Middle frontal gyrus (tissue), 1 donor: Measurements from ENCODE around the gene CDH8.

Experiments used
- DNase-seq: peaks from one replicate; pipeline ENCODE4 v3.0.0-alpha.2; 2015; ENCODE audit warnings: low spot score; ENCODE audit errors: extremely low spot score

Gene CDH8

DNA sequence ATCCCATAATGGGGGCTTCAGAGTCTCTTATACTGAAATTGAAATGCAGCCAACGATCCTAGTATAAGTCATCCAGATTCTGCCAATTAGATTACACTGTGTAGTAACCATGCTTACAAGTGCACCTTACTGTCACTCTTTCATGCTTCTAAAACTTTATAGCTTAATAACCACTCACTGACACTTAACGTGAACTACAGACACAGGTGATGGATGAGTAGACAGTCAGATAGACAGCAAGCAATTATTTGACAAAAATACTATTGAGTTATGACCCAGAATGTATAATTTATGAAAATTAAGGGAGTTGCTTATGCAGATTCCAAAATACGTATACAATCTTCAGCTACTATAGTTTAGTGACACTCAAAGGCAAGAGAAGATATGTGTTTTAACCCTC lies 6.3 kb downstream of the CDH8 start:
- DNase-seq = no peak

DNA sequence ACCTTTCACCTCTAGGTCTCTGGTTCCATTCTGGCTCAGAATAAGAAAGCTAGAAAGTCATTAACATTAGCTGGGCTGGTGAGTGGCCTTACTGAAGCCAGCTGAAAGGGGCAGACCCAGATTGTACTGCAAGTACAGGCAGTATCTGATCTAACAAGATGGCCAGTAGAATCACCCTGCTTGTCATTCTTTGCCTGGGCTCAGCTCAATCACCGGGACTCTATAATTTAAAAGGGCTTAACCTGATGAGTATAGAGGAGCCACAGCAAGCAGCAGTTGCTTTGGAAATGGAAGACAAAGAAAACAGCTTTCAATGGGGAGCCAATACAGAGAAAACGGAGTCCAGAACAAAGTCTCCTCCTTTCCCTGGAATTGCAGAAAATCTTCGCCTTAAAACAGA lies 13.6 kb downstream of the CDH8 start:
- DNase-seq = no peak

DNA sequence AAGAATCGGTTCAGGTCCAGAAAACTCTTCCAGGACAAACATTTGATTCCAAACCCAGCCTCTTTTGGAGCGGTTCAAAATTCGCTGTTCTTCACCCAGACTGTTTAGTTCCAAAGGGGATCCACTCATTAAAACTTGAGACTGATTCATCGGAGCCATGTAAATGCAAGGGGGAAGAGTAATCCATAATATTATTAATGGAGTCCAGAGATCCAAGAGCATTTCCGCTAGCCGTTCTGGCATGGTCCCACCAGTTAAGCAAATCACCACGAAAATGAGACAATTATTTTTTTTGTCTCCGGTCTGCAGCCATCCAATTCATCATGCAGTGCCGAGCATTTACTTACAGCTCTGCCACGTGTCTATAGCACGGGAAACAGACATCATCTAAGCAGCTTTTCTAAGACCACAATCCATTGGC lies 15.1 kb downstream of the CDH8 start:
- DNase-seq = no peak

DNA sequence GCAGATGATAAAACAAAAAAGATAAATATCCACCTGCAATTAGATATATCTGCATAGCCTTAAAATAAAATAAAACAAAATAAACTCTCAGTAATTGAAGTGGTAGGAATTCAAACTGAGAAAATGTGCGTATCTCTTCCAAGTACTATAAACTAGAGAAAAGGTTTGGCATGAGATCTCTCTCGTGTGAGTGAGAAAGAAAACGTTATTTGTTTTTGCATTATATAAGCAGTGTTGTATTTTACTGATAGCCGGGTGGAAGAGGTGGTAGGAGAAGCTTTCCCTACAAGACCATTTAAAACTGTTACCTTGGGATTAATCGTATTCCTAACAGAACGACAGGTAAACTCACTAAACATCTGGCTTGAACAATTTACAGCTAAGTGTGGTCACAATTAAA lies 15.6 kb downstream of the CDH8 start:
- DNase-seq = no peak

DNA sequence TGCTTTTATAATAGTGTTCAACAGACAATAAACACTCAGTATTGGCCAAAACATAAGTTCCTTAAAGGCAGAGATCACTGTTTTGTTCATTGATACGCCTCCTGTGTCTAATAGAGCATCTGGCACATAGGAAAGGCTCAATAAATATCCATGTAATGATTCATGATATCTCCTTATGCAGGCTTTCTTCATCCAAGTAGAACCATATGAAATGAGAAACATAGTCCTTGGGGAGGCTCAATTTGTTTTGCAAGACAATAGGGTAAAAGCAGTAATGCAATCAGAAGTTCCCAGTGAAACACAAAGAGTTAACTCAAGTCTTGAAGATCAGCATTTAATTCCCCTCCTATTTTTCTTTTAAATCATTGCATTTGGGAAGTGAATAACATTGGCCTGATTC lies 16.4 kb downstream of the CDH8 start:
- DNase-seq = no peak

DNA sequence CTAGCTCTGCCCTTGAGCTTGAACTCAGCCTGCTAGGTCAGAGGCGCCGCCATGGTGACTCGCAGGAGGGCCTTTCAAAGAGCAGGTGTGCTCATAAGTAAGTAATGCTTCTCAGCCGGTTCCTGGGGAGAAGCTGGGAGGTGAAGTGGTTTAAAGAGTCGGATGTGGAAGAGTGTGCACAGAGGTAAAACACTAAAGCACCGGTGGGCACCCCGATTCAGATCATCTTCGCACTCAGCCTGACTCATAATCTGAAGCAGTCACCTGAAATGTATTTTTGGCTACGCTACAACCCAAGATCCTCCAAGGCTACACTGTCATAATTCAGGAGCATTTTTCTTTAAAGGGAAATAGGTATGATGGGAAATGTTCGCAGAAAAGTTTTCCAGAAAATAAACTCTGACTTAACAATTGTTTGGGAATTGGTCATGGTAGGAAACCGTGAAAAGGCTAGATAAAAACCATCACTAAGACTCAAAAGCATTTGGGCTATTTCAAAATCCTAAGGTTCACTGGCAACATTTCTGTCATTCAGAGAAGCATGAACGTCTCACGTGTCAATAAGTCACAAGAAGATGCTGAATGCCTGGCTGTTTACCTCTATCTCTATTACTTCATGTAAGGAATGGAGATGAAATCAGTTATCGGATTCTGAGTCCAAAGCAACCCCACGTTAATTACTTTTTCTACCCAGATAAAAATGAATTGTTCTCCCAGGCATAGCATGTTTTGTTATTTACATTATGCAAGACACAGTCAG lies 17.8 kb downstream of the CDH8 start:
- DNase-seq = no peak

DNA sequence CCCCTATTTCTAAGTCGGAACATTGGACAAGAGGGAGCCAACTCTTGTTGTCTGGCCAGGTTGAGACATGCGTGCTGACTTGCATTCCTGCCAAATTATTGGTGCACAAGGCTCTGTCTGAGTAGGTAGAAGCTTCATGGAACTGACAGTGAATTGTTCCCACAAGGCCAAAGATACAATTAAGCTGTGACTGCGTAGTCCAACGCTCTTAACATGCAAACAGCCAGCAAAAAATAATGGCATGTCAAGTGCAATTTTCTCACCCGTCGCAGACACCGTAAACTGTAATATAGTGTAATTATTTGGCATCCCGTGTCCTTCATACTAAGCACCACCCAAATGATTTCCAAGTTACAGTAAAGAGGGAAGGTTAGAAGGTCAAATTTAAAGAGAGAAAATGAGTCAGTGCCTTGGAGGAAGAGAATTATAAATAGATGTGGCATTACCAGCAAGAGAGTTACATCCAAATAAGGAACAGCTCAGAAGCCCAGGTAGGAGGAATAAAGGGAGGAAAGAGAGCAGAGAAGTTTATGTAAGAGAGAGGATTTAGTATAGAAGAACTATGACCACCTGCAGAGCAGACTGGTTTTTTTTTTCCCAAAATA lies 21.8 kb downstream of the CDH8 start:
- DNase-seq = no peak

DNA sequence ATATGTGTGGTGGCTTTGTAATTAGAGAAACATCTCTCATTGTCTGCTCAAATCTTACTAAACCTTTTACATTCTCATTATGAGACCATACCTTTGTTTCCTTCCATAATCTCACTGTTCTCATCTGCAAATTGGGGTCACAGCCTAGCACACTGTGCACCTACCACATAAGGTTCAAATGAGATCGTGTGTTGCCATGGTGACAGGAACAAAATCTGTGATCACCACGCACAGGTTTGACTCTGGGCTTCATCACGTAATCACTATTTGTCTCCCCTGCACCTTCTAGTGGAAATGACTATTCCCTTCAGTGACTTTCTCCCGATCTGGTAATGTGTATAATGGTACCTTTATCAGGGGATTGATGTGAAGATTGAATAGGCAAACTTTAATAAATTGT lies 26.1 kb downstream of the CDH8 start:
- DNase-seq = no peak

DNA sequence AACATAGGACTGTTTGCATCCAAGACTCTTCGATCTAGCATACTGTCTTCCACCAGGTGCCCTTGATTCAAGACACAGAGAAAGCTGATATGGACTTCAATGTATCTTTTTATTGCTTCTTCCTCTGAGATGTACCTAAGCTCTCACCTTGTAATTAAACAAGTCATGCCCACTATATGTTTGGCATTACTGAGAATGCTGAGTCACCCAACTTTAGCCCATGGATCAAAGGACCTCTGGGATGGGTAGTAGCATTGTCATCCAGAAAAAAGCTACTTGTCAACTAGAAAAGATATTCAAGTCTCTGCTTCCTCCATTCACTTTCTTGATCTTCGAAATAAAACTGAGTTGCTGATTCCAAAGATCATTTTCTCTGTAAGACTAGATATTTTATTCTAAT lies 37.8 kb downstream of the CDH8 start:
- no peak for DNase-seq

DNA sequence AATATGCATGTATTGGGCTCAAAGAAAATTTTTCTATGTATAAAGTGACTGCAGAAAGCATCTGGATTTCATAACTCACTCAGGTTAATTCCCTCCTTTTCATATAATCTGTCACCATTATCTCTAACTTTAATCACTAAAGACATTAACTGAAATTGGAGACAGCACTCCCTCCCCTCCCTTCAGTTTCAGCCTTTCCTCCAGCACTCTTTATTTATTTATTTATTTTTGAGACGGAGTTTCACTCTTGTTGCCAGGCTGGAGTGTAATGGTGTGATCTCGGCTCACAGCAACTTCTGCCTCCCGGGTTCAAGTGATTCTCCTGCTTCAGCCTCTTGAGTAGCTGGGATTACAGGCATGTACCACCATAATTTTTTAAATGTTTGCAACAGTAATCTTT lies 43.1 kb downstream of the CDH8 start:
- DNase-seq = no peak

DNA sequence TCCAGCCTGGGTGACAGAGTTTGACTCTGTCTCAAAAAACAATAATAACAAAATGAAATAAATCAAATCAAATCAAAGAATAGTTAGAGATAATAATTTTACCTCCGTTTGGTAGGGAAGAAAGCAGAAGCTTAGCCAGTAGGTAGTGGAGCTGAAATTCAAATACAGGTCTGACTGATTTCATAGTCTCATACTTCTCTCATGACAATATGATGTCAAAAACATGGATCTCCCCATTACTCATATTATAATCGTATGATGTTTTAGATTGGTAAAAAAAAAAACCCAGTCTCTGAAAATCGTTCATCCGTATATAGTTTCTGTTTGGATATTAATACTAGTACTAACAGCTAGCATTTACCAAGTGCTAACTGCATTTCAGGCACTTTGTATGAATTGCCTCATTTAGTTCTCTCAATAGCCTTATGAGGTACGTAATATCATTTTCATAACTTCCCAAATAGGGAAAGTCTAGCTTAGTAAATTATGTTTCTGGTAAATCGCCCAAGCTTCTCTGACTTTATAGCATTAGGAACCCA lies 48.7 kb downstream of the CDH8 start:
- DNase-seq = no peak

DNA sequence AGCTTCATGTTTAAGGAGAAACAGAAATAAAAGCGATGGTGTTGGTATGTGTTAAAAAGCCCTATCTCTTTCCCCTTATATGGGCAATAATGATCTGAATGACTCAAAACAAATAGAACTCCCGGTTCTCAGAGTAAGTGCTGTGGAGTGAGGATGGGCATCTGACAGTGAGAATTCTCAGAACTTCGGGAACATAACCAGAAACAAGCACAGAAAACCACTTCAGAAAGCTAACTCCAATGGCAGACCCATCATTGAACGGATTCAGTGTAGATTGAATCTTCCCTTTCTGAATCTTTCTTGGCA lies 67.2 kb downstream of the CDH8 start:
- DNase-seq = no peak

DNA sequence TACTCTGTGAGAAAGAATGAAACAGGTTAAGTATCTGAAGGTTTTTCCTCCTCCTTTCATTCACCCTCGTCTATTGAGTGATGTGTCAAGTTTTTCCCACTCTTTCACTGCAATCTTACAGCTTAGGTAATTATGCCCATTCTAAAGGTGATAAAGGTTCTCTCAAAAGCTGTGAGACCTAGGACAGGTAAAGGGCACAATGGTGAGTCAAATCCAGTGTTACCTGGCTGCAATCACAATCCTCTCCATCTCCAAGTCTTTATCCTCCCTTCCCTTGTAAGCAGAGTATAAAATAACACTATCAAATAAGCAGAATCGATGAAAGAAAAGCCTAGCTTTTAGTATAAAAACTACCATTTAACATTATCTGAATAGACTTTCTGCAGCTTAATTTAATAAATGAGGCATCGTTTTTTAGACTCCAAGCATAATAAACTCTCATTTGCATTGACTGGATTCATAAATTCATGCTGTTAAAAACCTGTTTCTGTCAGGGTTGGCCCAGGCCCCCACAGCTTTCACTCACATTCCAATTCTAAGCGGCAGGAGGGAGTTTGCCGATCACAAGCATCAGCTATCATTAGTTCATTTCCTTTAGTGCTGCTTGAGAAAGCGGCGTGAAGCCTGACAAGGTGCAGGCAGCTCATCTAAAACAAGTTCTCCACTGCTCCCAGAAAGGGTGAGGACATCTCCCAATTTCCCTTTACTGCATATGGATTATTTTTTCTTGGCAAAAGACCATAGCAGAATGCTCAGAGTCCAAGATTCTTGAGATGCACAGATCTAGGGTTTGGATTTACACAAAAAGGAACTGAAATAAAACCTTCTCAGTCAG lies 67.8 kb downstream of the CDH8 start:
- no peak for DNase-seq

DNA sequence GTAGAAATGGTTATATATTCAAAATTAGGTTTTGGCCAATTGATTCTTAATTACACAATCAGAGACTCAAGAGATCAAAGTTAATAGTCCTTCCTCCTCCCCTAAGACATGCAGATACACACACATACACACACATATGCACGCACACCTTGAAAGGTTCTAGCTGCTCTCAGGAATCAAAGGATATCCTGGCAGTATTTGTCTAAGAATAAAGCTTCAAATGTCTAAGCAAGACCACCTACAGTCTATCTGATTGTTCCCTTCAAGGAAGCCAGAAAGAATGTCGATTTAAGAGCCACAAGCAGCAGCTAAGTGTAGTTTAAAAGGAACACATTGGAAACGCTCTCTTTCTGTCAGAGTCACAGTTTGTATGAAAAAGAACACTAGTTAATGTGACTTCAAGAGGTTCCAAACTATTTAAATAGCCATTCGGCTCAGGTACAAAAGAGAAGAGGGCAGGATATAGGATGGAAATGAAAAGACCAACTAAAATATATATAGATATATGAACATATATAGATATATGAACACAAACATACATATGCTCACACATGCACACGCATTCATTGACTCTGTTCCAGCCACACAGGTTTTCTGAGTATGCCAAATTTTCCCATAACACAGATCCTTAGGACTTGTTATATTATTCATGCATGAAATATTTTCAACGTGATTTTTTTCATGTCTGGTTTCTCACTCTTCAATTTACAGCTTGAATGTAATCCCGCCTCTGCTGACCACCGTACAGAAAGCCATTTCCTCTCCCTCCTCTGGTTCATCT lies 79.0 kb downstream of the CDH8 start:
- DNase-seq = no peak

DNA sequence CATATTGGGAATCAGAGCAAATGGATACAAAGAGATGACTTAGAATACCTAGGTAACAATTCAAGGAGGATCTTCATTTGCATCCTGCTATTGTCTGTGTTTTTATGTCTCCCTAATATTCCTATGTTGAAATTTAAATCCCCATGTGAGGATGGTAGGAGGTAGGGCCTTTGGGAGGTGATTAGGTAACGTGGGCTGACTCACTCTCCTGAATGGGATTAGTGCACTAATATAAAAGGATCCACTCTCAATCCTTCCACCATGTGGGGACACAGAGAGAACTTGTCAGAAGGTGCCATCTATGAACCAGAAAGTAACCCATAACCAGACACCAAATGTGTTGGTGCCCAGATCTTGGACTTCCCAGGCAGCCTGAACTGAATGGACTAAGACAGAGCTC lies 83.4 kb downstream of the CDH8 start:
- no peak for DNase-seq

DNA sequence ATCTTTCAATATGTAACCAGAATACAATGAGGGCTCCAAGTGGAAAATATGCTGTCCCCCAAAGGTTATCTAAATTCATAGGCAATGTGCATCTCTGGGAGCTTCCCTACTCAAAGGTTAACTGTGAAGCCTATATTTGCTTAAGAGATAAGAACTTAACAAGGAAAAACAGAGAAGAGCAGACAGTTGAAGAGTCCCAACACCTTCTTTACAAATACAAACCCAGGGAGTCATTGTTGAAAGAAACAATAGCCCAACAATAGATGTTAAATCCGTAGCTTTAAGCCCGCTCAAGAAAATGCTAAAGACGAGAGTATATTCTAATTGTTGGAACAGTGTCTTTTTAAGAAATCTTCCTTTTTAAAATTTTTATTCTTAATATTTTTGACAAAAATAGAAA lies 87.8 kb downstream of the CDH8 start:
- no peak for DNase-seq

DNA sequence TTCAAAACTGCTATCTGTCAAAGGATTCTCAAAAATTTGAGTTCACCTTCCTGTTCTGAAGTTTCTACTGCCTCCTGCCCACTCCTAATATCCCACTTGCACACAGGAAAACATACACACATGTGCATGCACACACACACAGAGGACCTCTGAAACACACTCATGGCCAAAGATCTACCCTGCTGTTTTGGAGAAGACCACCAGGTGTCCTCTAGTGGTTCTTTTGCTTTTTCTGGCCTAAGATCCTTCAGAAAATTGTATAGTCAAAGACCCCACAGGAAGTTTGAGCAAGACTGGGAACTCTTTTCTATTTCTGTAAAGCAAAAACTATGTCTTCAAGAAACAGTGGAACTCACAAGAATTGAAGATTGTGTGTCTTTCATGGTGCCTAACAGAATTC lies 90.2 kb downstream of the CDH8 start:
- no peak for DNase-seq

DNA sequence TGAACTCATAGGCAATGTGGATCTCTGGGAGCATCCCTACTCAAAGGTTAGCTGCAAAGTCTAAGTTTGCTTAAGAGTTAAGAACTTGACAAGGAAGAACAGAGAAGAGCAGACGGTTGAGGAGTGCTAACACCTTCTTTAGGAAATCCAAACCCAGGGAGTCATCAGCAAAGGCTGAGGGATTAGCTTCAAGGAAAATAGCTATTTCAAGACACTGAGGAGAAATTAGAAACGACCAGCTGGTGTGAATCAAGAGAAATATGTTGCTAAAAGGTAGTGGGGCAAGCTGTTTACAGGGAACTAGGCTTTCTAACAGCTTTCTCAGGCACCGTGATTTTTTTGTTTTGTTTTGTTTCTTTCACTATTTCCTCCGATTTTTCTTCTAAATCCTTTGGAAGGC lies 90.7 kb downstream of the CDH8 start:
- no peak for DNase-seq

DNA sequence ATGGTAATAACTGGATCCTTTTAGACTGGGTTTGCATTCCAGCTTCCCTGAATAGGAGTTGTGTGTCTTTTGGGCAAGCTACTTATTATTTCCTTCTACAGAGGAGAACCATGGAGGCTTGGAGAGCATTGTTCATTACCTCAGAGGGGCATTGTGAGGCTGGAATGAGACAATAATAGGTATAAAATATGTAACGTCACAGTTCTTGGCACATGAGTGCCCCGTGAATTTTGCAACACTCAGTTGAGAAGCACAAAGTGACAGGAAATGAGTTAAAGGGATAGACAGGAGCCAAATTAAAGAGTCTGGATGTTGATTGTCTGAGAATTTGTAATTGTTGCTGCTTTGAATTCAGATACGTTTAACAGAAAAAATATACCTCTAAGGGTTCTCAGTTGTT lies 92.2 kb downstream of the CDH8 start:
- DNase-seq = no peak

DNA sequence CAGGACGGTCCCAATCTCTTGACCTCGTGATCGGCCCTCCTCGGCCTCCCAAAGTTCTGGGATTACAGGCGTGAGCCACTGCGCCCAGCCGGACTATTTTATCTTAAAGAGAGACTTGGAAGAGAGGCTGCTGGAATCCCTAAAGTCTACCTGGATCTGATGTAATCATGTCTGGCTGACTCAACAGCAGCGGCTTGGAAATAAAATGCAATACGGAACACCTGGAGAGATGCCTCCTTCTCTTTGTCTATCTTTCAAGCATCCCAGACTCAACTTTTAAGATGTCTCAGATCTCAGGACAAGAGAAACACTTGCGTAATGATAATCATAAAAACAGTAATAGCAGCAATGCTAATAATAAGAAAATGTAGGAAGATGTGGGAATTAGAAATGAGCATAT lies 95.6 kb downstream of the CDH8 start:
- DNase-seq = no peak

DNA sequence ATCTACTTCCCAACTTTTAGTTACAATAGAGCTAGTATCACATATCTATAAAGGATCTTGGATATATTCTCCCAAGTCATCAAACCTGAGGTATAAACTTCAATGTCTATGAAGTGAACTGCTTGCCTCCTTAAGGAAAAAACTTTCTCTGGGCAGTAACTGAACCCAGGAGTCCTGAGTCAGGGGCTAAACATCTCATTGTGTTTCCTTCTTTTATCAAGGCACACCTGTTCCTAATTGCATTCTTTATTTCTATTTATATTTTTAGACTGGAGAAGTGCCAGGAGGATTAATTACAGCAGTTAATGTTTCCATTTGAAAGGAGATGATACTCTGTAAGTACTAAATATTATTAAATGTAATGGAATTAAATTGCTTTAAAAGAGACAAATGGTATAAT lies 98.6 kb downstream of the CDH8 start:
- DNase-seq = no peak

DNA sequence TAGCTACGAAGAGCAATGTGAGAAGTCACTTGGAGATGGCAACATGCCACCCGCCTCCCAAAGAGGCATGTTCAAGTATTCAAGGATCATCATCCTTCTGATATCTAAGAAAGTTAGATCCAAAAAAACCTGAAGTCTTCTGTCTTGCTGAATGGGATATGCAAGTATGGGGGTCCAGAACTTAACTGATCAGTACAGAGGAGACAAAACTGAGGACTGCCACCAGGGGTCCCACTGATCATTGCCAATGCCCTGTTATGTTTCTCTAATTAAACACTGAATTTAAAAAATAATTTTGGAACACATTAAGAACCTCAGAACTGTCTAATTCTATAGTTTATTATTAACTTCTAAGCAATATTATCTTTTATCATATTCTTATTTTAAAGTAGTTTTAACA lies 99.7 kb downstream of the CDH8 start:
- DNase-seq = no peak
